IPS-11a (cell line): Measurements from ENCODE around the gene SDHA.

Experiments used
- H3K4me3 ChIP-seq: one replicate; pipeline ENCODE4 v1.5.1; 2013; ENCODE audit warnings: low read depth, low read length, control low read depth

Gene SDHA

GRCh38 chr5:185095-186070 is 32.7 kb upstream of the SDHA start:
- no peak overlapping the region for H3K4me3 ChIP-seq

- H3K4me3 ChIP-seq: no peak overlapping the region
Measured at GRCh38 chr5:186091-187041, 31.8 kb upstream of the SDHA start.

GRCh38 chr5:187042-187431 is 31.1 kb upstream of the SDHA start:
- no peak overlapping the region for H3K4me3 ChIP-seq

DNA sequence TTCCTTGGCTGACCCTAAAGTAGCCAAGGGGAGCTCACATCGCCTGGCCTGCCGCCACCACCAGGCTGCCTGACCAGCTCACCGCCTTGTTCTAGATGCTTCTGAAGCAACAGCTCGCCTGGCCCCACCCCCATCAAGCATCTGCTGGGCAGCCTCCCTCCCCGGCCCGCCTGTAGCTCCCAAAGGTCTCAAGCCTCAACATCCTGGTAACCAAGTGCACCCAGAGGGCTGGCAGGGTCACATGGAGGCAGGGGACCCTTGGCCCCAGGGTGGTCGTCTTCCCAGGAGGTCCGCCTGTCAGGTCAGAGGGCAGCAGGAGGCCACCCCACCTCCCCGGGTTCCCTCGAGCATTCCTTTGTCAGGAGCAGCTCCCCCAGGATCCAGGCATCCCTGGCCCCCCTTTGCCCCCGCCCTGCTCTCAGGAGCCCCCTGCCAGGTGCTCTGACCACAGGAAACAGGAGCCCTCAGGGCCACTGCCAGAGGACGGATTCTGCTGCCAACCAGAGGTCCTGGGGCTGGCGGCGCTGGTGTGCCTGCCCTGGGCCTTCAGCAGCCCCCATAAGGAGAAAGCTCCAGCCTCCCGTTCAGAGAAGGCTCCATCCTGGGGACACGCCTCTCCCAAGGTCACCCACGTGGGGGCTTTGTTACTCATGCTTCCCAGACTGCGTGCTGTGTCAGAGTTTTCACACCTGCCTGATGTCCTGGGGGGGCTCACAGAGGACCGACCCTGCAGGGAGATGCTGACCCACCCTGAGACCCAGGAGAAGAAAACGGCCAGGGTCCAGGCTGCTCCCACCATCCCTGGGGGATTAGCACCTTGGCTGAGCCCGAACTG is 30.3 kb upstream of the SDHA start:
- no peak overlapping the region for H3K4me3 ChIP-seq

- H3K4me3 ChIP-seq: no peak overlapping the region
Measured at GRCh38 chr5:188488-189481, 29.3 kb upstream of the SDHA start.

DNA sequence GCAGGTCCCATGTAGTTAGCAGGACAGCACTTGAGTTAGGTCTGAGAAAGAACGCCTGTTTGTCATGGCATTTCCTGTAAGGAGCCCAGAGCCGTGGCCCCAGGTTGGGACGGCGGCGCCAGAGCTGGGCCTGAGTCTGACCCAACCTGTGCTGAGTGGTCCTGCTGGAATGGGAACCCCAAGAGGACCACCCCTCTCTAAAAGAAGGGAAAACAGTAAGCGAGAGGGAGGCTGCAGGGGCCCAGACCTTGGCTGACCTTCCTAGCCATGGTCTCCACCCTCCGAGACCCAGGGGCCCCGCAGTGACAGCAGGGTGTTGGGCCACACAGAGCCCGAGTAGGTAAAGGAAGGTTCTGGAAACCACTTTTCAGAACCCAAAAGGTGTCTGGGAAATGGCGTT is 28.6 kb upstream of the SDHA start:
- H3K4me3 ChIP-seq: no peak overlapping the region

GRCh38 chr5:189976-190365 is 28.1 kb upstream of the SDHA start:
- H3K4me3 ChIP-seq: no peak overlapping the region

- no peak overlapping the region for H3K4me3 ChIP-seq
Measured at GRCh38 chr5:190366-191035, 27.6 kb upstream of the SDHA start.

GRCh38 chr5:191036-191948 is 26.8 kb upstream of the SDHA start, which contains the start of gene LRRC14B:
Gene LRRC14B (plus strand): TSS chr5:191495. CDS start chr5:191539, 44 bp downstream.
- no peak within 1 kb of the TSS for H3K4me3 ChIP-seq

DNA sequence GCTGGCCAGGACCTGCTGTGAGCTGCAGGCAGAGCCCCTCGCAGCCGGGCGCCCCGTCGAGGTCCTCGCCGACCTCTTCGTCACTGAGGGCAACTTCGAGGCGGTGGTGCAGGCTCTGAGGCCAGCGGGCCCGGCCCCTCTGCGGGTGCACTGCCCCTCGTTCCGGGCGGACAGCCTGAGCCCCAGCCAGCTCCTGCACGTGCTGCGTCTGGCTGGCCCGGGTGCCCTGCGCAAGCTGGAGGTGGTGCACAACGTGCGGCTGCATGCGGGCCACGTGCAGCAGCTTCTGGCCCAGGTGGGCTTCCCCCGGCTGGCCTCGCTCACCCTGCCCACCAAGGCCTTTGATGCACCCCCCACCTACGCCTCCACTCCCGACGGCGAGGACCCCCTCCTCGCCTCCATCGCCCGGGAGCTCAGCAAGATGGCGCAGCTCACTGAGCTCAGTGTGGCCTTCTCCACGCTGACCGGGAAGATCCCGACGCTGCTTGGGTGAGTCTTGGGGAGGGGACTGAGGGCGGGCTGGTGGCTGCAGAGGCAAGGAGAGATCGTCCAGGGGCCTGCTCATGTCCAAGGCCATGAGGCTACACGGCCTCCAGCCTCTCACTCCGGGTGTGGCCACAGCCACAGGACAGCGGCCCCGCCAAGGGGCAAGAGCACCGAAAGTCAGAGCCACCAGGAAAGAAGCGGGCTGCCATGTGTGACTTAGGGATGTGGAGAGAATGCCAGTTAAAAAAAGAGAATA is 26.0 kb upstream of the SDHA start:
- H3K4me3 ChIP-seq: no peak overlapping the region

DNA sequence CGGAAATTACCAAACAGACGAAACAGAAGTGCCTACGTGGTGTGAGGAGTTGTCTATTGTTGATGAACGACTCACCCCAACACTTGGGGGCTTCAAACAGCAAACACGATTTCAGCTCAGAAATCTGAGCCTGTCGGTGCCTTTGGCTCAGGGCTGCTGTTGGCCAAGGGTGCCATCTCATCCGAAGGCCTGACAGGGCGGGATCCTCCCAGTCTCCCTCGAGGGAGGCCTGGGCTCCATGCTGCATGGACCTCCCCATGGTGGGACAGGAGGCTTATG is 25.5 kb upstream of the SDHA start:
- H3K4me3 ChIP-seq: no peak overlapping the region

DNA sequence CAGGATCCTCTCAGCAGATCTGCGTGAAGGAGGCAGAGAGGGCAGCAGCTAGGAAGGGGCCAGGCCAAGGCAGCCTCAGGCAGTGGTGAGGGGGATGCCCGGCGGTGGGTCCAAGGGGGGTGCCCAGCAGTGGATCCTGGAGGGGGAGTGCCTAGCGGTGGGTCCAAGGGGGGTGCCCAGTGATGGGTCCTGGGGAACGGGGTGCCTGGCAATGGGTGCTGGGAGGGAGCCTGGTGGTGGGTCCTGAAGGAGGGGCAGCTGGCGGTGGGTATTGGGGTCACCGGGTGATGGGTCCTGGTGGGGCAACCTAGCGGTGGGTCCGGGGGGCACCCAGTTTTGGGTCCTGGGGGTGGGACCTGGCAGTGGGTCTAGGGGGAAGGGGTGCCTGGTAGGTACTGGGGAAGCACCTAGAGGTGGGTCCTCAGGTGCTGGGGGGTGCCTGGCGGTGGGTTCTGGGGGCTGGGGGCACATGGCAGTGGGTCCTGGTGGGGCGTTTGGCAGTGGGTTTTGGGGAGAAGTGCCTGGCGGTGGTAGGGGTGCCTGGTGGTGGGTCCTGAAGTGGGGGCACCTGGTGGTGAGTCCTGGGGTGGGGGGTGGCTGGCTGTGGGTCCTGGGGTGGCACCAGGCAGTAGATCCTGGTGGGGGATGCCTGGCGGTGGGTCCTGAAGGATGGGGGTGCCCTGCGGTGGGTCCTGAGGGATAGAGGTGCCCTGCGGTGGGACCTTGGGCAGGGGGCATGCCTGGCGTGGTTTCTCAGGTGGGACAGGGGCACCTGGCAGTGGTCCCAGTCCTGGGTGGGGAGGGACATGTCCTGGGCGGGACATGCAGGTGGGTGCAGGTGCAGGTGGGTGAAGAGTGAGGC is 24.9 kb upstream of the SDHA start:
- no peak overlapping the region for H3K4me3 ChIP-seq

DNA sequence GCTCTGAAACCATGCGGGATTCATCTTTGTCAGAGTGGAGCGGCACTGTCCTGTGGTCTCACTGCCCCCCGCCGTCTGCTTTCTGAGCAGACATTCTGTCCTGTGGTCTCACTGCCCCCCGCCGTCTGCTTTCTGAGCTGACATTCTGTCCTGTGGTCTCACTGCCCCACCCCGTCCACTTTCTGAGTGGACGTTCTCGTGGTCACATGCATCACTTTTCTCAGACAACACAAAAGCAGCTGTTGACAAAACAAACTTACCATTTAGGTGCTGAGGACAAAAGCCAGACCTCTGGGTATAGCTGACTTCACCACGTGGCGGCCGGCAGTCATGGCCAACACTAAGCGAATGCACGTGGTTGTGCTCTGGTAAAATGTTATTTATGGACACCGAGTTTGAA is 24.0 kb upstream of the SDHA start:
- H3K4me3 ChIP-seq: no peak overlapping the region

GRCh38 chr5:194603-195209 is 23.4 kb upstream of the SDHA start:
- H3K4me3 ChIP-seq: no peak overlapping the region

DNA sequence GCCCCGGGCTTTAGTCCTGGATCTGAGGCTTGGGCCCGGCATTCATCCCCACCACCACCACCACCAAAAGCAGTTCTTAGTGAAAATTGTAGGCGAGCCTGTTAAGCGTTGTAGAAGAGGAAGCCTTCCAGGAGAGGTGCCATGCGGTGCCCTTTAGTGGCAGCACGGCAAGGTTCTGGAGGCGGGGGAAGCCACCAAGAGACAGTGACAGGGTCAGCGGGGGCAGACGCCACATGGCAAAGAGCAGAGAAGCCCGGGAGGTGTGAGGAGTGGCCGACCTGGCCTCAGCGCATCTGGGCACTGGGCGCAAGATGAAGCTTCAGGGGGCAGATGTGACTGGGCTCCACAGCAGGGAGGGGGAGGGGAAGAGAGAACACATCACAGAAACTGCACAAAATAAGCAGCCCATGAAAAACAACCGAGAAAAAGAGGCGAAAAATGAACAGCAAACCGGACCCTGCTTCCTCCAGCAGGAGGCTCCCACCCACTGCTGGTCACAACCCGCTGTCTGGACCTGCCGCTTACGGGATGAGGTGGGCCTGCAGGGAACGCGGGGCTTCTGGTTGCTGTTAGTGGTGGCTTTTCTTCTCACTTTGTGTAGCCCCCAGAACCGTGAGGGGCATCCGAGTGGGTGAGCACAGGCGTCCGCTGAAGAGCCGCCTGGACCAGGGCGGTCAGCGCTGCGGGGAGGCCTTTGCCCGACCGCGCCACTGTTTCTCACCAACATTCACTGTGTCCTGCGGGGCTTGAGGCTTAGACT is 22.5 kb upstream of the SDHA start:
- no peak overlapping the region for H3K4me3 ChIP-seq
